HK-2 (cell line): ENCODE data around the gene BTG2.
A peak's percentile ranks its signal among the peaks of the same experiment; 100 is the strongest.

Experiments
- DNase-seq: peaks from one replicate; pipeline ENCODE4 v3.0.0-alpha.2; 2018; ENCODE audit not compliant: unreplicated experiment

The BTG2 gene

DNA sequence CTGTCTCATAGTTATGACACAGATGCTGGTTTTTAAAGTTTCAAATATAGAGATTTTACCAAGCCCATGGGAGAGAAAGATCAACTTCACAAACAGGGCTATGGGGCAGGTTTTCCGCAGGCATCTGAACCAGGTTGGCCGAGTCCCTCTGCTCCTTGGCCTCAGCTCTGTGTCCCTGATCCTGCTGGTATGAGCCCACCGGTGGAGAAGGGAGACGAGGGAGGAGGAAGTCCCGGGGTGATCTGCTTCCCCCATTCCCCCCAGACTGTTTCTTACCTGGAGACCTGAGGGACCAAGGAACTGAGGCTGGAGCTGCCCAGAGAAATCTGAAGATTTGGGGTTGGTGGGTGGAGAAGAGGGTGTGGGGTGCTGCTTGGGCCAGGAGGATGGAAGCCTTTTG is 28.9 kb upstream of the BTG2 start:
- DNase-seq = no peak

DNA sequence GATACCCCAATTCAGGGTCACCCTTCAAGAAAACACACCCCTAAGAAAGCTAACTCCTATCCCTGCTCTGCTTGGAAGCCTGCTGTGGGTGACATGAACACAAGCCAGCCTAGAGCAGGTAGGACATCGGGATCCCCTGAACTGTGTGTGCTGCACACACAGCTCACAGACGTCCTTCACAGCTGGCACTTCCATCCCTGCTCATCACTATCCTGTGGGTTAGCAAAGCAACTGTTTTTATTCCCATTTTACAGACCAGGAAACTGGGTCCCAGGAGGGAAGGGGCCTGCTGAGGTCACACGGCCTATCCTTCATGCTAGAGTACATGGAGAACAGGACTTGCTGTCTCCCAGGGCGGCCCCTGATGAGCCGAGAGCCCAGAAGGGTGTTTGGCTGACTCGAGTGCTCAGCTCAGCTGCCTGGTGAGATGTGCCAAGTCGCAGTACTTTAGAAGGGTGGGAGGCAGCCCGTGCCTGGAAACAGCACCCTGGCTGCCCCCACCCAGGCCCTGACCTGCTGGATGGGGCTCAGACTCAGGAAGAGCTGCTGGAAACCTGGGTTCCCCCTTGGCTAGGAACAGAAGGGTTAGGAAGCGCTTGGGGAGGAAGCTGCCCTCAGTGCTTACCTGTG is 28.3 kb upstream of the BTG2 start:
- DNase-seq = no peak

DNA sequence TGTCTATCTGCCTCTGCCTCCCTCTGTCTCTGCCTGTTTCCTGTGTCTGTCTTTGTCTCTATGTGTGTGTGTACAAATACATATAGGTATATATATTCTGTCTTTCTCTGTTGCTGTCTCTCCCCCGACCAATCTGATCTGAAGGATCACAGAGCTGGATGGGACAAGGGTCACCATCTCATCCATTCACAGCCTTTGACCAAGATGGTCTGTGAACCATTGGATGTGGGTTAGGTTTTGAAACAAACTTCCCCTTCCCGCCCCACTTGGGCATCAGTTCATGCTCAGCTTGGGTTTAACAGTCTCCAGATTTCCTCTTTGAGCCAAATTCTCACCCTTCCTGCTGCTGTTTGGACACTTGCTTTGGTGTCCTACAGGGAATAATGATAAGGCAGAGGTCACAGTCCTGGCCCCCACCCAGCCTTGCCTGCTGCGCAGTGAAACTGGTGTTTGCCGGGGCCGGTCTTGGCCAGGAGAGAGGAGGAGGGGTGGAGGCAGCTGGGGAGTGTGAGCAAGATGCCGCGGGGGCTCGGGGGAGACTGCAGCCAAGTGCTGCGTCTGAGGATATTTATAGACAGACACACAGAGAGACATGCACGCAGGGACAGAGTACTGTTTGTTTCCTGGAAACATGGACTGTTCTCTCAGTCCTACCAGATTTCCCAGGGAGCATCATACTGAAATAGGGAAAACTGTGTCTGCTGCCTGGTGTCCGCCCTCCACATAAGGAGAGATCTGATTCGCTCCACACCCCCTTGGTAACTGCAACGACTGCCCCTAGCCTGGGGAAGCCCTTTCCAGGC is 27.0 kb upstream of the BTG2 start:
- no peak for DNase-seq

DNA sequence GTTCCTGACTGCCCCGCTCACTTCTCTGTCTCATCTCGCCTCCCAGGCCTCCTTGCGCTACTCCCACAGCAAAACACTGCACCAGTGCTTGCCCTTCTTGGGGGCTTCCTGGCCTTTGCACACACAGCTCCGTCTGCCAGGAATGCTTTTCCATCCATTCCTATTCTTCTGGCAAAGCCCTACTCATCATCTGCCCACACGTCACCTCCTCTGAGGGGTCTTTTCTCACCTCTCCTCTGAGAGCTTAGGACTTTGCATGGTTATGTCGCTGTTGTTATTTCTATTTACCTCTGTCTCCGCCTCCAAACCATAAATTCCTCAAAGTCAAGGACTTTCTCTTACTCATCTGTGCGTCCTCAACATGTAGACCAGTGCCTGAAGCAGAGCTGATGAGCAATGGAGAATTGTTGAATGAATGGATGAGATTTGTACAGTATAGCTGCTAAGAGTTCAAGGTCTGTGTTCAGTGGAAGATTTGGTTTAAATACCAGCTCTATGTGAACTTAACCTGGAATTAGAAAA is 26.4 kb upstream of the BTG2 start:
- no peak for DNase-seq

DNA sequence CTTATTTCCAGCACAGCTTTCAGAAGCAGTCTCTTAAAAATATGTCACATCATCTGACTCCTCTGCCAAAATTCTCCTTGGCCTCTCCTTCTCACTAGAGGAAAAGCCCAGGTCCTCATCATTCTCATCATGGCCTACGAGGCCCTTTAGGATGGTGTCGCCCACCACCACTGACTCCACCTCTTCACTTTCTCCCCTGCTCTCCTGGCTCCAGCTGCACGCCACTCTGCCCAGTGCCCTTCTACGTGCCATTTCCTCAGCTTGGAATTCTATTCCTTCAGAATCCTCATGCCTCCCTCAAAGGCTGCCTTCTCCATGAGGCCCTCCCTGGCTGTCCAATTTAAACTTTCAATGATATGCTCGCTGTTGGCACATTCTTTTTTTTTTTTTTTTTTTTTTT is 25.3 kb upstream of the BTG2 start:
- DNase-seq = no peak

DNA sequence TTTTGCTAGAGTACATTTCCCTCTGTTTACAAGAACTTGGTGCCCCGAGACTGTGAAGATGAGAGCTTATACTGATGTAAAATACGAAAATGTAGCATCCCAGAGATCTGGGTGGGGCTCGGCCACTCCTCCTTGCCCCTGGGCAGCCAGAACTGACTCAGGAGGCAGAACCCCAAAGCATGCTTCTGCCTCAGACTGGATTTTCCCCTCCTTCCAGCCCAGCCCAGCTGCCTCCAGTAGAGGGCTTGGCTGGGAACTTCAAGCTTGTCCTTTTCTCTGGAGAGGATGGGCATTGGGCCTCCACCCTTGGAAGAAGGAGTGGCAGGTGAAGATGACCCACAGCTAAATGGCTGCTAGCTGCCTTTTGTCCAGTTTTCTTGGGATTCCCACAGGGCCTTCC is 24.3 kb upstream of the BTG2 start:
- no peak for DNase-seq

DNA sequence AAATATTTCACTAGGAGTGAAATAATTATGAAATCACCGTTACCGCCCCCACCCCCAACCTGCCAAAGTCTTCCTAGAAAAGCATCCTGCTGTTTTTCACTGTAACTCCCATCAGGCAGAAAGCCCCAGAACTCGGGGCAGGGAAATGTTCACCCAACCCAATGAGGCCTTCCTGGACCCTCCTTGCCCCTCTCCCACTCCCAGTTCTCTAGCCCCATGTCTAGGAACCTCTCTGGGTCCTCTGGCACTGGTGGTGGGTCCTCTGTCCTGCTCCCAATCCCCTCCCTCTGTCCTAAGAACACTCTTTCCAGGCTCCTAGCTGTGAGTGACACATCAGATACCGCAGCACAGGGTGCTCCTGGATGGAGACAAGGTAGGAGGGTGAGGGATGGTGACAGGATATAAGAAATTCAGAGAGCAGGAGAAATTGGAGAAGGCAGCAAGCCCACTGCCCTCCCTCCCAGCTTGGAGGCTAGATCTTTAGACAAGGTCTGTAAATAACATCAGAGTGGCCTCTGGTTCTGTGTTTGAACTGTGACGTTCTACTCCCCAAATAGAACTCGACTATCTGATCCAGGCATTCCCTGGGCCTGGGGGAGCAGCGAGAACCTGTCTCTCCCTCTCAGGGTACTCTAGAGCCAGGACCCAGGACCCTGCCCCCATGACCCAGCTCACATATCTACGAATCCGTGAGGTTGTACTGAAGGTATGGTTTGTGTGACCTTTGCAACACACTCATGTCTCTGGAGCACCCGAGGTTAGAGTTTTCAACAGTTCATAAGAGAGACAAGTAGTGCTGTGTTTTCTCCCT is 23.3 kb upstream of the BTG2 start:
- DNase-seq = no peak

DNA sequence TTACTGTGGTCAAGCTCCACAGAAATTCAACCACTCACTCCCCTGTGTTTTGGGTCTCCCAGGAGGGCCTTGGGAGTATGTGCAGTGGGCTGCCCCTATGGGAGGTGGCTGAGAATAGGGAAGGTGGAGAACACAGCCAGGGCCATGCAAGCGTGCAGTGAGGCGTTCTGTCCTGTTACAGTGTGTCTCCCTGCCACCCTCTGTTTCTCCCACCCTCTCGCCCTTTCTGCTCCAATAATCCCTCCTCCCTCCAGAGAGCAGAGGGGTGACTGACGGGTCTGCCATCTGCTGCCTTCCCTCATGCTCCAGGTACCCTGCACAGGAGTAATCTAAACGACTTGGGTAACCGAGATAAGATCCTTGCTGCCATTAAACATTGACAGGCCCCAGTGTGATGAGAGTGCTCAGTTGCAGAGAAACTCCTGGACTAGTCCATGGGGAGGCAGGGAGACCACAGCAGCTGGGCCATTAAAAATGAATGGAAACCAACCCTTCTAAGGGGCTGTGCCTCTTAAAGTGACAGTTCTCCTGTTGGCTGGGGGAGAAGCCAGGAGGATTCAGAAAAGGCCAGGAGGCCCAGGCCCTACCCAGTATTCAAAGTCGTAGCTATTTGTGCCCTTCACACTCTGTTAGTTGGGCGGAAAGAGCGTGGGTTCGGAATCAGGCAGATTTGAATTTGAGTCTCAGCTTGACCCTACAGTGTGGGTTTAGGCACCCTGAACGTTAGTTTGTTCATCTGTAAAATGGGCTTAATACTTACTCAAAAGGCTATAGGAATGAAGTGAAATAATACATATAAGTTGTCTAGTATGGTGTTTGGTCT is 22.4 kb upstream of the BTG2 start:
- DNase-seq = no peak

DNA sequence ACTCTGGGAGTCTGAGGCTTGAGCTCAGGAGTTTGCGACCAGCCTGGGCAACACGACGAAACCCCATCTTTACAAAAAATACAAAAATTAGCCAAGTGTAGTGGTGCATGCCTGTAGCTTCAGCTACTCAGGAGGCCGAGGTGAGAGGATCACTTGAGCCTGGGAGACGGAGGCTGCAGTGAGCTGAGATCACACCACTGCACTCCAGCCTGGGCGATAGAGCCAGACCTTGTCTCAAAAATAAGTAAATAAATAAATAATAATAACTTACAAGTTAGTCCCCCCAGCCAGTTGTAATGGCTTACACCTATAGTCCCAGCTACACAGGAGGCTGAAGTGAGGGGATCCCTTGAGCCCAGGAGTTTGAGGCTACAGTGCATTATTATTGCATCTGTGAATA is 21.7 kb upstream of the BTG2 start:
- DNase-seq = no peak

DNA sequence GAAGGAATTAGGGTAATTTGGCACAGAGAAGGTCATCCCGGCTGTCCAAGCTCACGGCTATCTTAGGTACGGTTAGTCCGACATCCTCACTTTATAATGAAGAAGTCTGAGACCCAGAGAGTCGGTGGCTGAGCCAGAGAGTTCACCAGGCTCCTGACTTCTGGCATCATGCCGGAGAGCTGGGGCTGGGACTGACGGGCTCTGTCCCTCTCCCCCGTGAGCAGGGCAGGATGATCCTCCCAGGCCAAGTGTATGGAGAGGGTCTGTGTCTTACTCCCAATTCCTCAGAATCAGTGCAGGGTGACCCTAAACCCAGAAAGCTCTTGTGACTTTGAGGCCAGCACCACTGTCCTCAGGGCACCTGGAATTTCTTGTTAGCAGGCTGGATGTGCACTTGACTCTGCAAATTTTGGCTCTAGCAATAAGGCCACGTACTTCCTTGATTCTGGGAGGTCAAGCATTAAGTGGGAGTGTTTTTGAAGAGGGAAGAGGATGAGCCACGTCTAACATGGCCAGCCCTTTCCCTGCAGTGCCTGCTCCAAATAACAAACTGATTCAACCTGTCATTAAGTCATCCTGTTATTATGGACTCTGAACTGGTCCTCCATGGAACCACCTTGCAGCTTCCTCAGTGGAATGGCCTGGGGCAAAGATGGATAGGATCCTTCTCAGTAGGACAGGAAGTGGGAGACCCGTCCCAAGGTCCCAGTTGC is 20.8 kb upstream of the BTG2 start:
- no peak for DNase-seq

DNA sequence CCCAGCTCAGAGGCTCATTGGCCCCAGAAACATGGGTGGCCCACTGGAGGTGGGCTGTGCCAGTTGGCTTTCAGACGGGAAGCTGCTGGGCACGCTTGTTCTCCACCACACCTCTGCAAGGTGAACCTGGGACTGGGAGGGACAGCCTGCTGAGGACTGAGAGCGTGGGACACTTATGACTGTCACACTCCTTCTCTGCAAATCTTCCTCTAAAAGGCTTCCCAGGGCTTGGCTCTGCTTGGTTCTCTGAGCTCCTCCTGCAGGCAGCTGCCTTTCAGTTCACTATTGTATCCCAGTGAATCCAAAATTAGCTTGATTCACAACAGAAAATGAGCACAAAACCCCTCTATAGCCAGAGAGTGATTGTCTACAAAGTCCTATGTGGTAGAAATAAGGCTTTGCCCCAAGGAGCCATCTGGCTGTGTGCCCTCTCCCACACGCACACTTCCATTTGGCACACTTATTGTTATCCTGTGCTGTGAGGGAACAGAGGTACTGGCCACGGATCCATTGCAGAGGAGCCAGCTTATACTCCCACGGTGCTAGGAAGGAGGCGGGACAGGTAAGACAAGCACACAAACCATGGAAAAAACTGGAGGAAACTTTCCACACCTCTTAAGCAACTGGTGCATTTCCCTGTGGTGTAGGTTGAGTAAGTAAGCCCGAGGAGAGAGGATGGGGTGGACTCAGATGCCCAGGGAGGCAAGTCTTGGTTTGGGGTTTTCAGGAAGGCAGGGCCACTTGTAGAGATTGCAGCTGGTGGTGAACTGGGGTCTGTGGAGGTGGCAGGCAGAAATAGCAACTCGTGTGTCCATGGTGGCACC is 18.9 kb upstream of the BTG2 start:
- no peak for DNase-seq

DNA sequence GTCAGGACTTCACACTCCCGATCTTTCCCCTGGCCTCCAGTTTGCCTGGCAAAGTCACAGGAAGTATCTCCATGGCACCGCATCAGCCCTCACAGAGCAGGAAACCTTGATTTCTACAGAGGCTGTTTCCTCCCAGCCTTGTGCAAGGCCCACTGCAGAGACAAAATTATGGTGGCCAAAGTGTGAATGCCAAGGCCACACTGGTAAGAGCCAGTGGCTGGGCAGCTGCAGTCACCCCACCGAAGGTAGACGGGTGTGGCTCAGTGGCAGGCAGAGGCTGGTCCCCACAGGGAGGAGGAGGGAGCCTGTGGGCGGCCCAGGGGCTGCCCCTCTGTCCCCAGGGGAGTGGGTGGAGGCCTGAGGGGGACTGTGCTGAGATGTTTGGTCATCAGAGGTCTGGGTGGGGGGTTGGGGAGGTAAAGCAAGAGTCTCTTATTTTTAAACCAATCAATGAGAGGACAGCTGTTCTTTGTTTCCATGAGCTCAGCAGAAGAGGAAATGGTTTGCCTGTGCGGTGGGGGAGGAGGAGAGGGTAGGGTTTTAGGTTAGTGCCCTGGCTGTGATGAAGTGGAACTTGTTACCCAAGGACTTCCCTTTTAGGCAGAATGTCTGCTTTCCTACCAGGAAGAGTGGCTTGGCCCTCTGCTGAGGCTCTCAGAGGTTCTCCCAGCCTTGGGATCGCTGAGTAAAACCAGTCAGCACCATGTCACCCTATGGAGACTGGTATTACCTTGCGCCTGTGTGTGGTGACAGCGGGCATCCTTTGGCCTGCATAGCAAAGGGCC is 18.0 kb upstream of the BTG2 start:
- no peak for DNase-seq

DNA sequence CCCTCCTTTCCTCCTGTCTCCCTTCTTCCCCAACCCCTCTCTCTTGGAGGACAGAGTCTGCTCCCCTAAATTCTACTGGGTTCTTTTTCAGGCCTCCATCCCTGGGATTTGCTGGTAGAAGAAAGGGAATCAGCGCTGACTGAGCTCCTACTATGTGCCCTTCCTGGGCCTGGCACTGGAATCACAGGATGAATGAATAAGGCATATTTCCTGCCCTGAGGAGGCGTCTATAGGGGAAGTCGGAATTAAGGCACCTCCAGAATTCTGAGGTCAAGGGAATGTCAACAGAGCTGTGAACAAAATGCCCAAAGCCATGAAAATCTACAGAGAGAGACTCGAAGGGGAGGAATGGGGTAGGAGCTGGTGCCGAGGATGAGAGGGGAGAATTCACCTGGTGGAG is 17.4 kb upstream of the BTG2 start:
- DNase-seq = no peak

DNA sequence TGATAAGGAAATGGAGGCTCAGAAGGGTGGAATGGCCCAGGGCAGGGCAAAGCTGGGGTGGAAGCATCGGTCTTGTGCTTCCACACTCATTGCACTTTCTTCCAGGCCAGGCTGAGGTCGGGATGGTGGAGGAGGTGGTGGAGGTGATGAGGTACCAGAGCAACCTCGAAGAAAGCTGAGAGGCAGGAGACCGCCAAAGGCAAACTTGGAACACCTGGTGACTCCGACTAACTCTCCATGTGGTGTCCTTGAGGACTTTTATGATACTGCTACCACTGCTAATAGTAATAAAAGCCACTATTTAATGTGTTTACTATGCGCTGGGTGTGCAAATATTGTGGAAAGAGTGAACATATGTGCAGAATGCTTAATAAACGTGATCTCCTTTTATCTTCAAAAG is 16.9 kb upstream of the BTG2 start:
- no peak for DNase-seq

DNA sequence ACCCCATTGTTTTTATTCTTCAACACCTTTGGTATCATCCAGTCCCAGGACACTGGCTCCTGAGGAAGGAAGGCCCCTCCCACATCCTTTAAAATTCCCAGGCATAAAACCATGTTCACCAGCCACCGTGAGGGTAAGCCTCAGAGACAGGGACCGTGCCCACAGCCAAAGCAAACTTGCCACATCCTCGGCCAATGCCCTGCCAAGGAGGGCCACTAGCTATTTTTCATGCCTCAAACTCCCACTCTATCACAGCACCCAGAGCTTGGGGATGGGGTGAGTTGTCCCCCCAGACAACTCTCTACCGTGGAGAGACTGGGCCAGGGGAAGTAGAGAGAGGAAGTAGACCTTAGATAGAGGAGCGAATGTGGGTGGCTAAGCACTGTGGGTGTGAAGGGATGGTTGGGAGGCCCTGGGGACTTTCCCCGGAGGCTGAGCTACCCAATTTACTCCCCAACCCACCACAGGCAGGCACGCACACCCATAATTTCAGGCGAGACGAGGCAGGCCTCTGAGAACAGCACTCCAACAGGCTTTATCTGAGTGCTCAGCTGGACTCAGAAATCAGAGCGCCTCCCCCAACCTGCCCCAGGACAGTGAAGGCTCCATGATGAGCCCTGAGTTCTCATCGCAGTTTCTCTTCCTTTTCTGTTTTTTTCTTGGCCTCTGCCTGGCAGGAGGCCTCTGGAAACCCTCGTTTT is 15.9 kb upstream of the BTG2 start:
- DNase-seq = no peak

DNA sequence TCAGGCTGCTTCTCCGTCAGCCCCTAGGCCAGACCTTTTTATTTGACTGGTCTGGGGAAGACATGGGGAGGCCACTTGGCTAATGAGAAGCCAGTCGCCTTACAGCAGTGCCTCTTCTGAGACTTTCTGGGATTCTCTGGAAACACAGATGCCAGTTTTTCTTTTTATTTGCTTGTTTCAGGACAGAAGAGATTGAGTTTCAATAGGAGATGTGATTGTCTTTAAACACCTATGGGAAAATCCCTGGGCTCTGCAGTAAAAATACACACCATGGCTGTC is 15.4 kb upstream of the BTG2 start:
- no peak for DNase-seq

DNA sequence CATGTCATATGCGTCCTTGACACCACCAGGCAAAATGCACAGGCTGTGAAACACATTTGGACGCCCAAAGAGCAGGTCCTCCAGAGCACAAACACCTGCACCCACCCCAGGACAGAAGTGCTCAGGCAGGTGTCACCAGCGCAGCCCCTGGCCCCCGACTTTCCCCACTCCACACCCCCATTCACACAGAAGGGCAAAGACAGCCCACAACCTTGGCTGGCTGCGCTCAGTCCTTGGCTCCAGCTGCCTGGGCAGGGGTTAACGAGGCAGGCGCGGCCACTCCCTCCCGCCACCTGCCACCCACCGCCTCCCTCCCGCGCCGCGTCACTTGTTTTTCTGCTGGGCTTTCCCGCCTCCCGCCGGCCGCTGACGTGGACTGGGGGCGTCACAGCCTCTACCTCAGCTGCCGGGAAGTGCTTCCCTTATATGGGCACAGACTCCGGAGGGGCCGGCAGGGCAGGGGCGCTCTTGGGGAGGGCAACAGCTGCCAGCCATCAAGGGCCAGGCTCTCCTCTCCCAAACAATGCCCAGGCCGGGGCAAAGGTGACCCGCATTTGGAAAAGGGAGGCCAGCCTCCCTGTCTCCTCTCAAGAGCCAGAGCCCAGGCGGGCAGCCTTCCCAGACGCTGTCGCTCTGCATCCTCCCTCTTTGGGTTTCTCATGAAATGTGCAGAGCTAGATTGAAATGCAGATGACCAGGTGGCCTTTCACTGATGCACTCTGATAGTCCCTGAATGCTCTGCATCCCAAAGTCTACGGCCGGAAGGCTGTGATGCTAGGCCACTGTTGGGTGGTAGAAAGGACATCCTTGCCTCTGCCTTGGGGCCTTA is 14.8 kb upstream of the BTG2 start:
- peak; percentile 69 for DNase-seq
